ENCODE results near the gene ST3GAL3. TPM values are rescaled to one million over a fixed set of nuclear protein-coding genes. Genes with fewer than 3 reads are reported as not detected.

Gene ST3GAL3
- total RNA-seq, 1 experiment from 2014 or later: 19.3 TPM

DNA sequence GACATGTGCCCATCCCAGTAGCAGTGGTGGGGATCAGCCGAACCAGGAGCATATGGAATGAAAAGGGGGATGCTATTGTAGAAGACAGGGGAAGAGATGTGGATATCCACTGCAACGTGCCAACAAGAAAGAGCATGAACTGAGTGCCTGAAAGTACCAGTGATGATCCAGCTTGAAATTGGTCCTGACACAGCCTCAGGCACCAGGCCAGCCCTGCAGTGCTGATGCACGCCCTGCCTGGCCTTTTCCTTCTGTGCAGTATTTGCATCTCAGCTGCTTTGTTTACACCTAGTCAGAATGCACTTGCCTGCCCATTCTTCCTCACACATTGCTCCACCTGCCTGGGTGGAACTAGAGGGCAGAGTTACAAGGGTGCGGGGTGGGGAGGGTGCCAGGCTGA is 176.0 kb downstream of the ST3GAL3 start:
- H3K79me2 ChIP-seq (ENCODE audit: low read depth): no peaks in the 10 kb centered on the region
- no peak overlapping the region for H3K27ac ChIP-seq
- H4K20me1 ChIP-seq (ENCODE audit: insufficient read depth): no peaks in the 10 kb centered on the region
- no TSS peak for BruUV-seq (replicated peaks)
- no peaks in the 10 kb centered on the region for H3K36me3 ChIP-seq (ENCODE audit: low read depth)
- no peak overlapping the region for H3K4me3 ChIP-seq
- no peak overlapping the region for H2AFZ ChIP-seq
- 0 out of 2 replicates have a peak, but pooled peaks cover 3% of the 10 kb centered on the region for H3K4me1 ChIP-seq (replicated peaks; ENCODE audit: insufficient read depth)
- H3F3A ChIP-seq (ENCODE audit: insufficient read depth, low read depth): no peaks in the 10 kb centered on the region
- no peaks in the 10 kb centered on the region for H3K9me2 ChIP-seq (ENCODE audit: insufficient read depth)
- ChIA-PET POLR2A (ENCODE audit: unreplicated experiment) (no interaction called here), CTCF (no interaction called here)
- no peak overlapping the region for H3K4me2 ChIP-seq
- TF ChIP-seq, protein P1, sequence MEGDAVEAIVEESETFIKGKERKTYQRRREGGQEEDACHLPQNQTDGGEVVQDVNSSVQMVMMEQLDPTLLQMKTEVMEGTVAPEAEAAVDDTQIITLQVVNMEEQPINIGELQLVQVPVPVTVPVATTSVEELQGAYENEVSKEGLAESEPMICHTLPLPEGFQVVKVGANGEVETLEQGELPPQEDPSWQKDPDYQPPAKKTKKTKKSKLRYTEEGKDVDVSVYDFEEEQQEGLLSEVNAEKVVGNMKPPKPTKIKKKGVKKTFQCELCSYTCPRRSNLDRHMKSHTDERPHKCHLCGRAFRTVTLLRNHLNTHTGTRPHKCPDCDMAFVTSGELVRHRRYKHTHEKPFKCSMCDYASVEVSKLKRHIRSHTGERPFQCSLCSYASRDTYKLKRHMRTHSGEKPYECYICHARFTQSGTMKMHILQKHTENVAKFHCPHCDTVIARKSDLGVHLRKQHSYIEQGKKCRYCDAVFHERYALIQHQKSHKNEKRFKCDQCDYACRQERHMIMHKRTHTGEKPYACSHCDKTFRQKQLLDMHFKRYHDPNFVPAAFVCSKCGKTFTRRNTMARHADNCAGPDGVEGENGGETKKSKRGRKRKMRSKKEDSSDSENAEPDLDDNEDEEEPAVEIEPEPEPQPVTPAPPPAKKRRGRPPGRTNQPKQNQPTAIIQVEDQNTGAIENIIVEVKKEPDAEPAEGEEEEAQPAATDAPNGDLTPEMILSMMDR (conservative IDR thresholded peaks at IDR 0.05): no peak
- TF ChIP-seq EZH2 (IDR thresholded peaks at IDR 0.05; ENCODE audit: low read depth): no peak
- H3K27me3 ChIP-seq (ENCODE audit: insufficient read depth, low read depth): no peaks in the 10 kb centered on the region
- DNase-seq: no peak
- intact Hi-C loops (cut with micrococcal nuclease; ENCODE audit: unreplicated experiment): no loop called here
- H3K9me3 ChIP-seq (ENCODE audit: insufficient read depth, low read depth): no peaks in the 10 kb centered on the region

DNA sequence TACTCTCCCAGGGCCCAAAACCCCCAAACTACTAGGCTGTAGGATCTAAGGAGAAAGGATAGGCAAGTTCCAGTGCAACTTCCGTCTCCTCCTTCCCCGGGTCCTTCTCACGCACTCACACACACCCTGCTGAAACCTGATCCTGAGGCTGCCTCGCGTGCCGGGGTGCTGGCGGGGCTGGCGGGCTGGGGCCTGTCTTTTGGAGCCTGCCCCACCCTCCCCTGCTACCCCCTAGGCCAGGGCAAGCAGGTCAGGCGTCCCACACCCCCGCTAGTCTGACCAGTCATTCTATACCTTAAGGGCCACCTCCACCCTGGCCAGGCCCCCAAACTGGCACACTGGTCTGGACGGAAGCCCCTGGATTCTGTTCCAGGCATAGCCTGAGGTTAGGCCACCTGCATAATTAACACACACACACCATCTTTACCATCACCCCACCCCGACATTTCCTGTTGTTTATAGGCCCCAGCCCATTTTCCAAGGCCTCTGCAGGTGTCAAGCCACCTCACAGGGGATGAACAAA is 178.0 kb downstream of the ST3GAL3 start:
- Histone ChIP-seq H3K9me2 (ENCODE audit: insufficient read depth) (no peaks in the 10 kb centered on the region), H3K27ac (no peak overlapping the region), H3K9me3 (ENCODE audit: insufficient read depth, low read depth) (no peaks in the 10 kb centered on the region), H3K4me1 (replicated peaks; ENCODE audit: insufficient read depth) (0 out of 2 replicates have a peak, but pooled peaks cover 3% of the 10 kb centered on the region), H4K20me1 (ENCODE audit: insufficient read depth) (no peaks in the 10 kb centered on the region), H3K4me2 (no peak overlapping the region), H3K79me2 (ENCODE audit: low read depth) (no peaks in the 10 kb centered on the region), H3K36me3 (ENCODE audit: low read depth) (no peaks in the 10 kb centered on the region), H3F3A (ENCODE audit: insufficient read depth, low read depth) (no peaks in the 10 kb centered on the region), H3K4me3 (no peak overlapping the region), H2AFZ (no peak overlapping the region), H3K27me3 (ENCODE audit: insufficient read depth, low read depth) (no peaks in the 10 kb centered on the region)
- intact Hi-C loops (cut with micrococcal nuclease; ENCODE audit: unreplicated experiment): no loop called here
- ChIA-PET POLR2A (ENCODE audit: unreplicated experiment) (no interaction called here), CTCF (no interaction called here)
- DNase-seq: peak in 1 of 2 experiments; percentile 32
- no peak for TF ChIP-seq EZH2 (IDR thresholded peaks at IDR 0.05; ENCODE audit: low read depth)
- TF ChIP-seq, protein P1 (conservative IDR thresholded peaks at IDR 0.05): no peak
- BruUV-seq (replicated peaks): no TSS peak

GRCh38 chr1:43887748-43888147 is 180.4 kb downstream of the ST3GAL3 start:
- Histone ChIP-seq H3K9me3 (ENCODE audit: insufficient read depth, low read depth) (no peaks in the 10 kb centered on the region), H3K9me2 (ENCODE audit: insufficient read depth) (no peaks in the 10 kb centered on the region), H3K36me3 (ENCODE audit: low read depth) (no peaks in the 10 kb centered on the region), H3F3A (ENCODE audit: insufficient read depth, low read depth) (no peaks in the 10 kb centered on the region), H3K27ac (no peak overlapping the region), H3K27me3 (ENCODE audit: insufficient read depth, low read depth) (no peaks in the 10 kb centered on the region), H4K20me1 (ENCODE audit: insufficient read depth) (no peaks in the 10 kb centered on the region), H2AFZ (no peak overlapping the region), H3K4me1 (replicated peaks; ENCODE audit: insufficient read depth) (0 out of 2 replicates have a peak, but pooled peaks cover 3% of the 10 kb centered on the region), H3K4me2 (no peak overlapping the region), H3K4me3 (no peak overlapping the region), H3K79me2 (ENCODE audit: low read depth) (no peaks in the 10 kb centered on the region)
- peak in 1 of 2 experiments; percentile 37 for DNase-seq
- CTCF ChIA-PET: no interaction called here
- intact Hi-C loops (cut with micrococcal nuclease; ENCODE audit: unreplicated experiment): no loop called here
- TF ChIP-seq, protein P1 (conservative IDR thresholded peaks at IDR 0.05): no peak
- no peak for TF ChIP-seq EZH2 (IDR thresholded peaks at IDR 0.05; ENCODE audit: low read depth)
- no TSS peak for BruUV-seq (replicated peaks)
- POLR2A ChIA-PET (ENCODE audit: unreplicated experiment): no interaction called here

All from PC-9 (cell line).